HepG2 (cell line): ENCODE data around the gene KIF17. TPM values are rescaled to one million over a fixed set of nuclear protein-coding genes. Genes with fewer than 3 reads are reported as not detected.

Experiments used
- ATAC-seq: fragments of 200-7000 bp; cut with Tn5 transposase; 3 replicates; pipeline ENCODE4 v1.9.1; 2020; ENCODE audit warnings: mild to moderate bottlenecking, moderate library complexity
- BruUV-seq: library from RNA; stranded (reverse); fragments of 400-500 nt; replicated peaks from 2 replicates; lab custom pipeline; 2021; lab: Mats Ljungman, UMichigan
- CTCF ChIA-PET: fragments of 300-600 bp; formaldehyde crosslinking; extraction: SDS; loops from one replicate; lab custom pipeline; 2021; ENCODE audit warnings: low total read pairs, inconsistent platforms, low intra/inter-chr PET ratio; lab: Yijun Ruan, JAX
- POLR2A ChIA-PET: fragments of 350-600 bp; sonication (Branson Sonifier 250); formaldehyde crosslinking; loops from one replicate; lab custom pipeline; 2020; ENCODE audit warnings: antibody characterized with exemption, inconsistent platforms; lab: Yijun Ruan, JAX
- DNase-seq: peaks from one replicate; pipeline ENCODE4 v3.0.0-alpha.2; 2015; ENCODE audit warnings: low spot score
- FAIRE-seq: peaks from 3 replicates; lab custom pipeline; 2011; peaks lifted over from hg19 to GRCh38; lab: Jason Lieb, UNC
- H2AFZ ChIP-seq: one replicate; pipeline ENCODE4 v1.6.1; 2011; ENCODE audit warnings: low read length, inconsistent platforms
- H3K27ac ChIP-seq: fragments of 300-600 bp; 3 replicates; pipeline ENCODE4 v1.8.0; 2011; ENCODE audit warnings: mixed run types, mild to moderate bottlenecking, mixed read lengths, low read length, inconsistent platforms; ENCODE audit not compliant: insufficient read depth; ENCODE audit errors: extremely low read length
- H3K27me3 ChIP-seq, 2 experiments: fragments of 200-600 bp in 1 of 2; 2 replicates in 1 of 2; 3 replicates in 1 of 2; pipeline versions ENCODE4 v1.6.0 to v1.8.0; 2011; ENCODE audit warnings: low read length in 2 of 2, mild to moderate bottlenecking in 2 of 2, moderate library complexity in 2 of 2, inconsistent platforms in 1 of 2; ENCODE audit not compliant: insufficient read depth in 2 of 2, control insufficient read depth in 1 of 2
- H3K36me3 ChIP-seq, 2 experiments: fragments of 200-600 bp in 1 of 2; replicated peaks in 1 of 2; 2 replicates in 1 of 2; 3 replicates in 1 of 2; pipeline versions ENCODE4 v1.5.1 to v1.8.0; 2011; ENCODE audit warnings: low read length in 2 of 2, inconsistent platforms in 1 of 2; ENCODE audit not compliant: insufficient read depth in 2 of 2, control insufficient read depth in 1 of 2
- H3K4me1 ChIP-seq: 2 replicates; pipeline ENCODE4 v1.5.1; 2012; ENCODE audit warnings: low read length, inconsistent platforms; ENCODE audit not compliant: insufficient read depth
- H3K4me2 ChIP-seq: 2 replicates; pipeline ENCODE4 v1.6.0; 2011; ENCODE audit warnings: low read depth, low read length, inconsistent platforms
- H3K4me3 ChIP-seq, 3 experiments: fragments of 200-600 bp in 1 of 3; sonication (generic), shearing (Covaris generic) in 1 of 3; replicated peaks in 1 of 3; 2 replicates each; pipeline ENCODE4 v1.5.1; 2011 to 2016; ENCODE audit warnings: low read length in 3 of 3, inconsistent platforms in 2 of 3, low read depth in 2 of 3, mild to moderate bottlenecking in 2 of 3, control low read depth in 1 of 3, mixed read lengths in 1 of 3; ENCODE audit not compliant: insufficient read depth in 1 of 3
- H3K79me2 ChIP-seq: one replicate; pipeline ENCODE4 v1.6.1; 2011; ENCODE audit warnings: low read length, inconsistent platforms; ENCODE audit not compliant: insufficient read depth
- H3K9ac ChIP-seq: 2 replicates; pipeline ENCODE4 v1.6.0; 2011; ENCODE audit warnings: mild to moderate bottlenecking, low read depth, low read length, inconsistent platforms; ENCODE audit not compliant: insufficient read depth
- H3K9me3 ChIP-seq: 2 replicates; pipeline ENCODE4 v1.5.1; 2012; ENCODE audit warnings: mild to moderate bottlenecking, low read length
- H4K20me1 ChIP-seq: 2 replicates; pipeline ENCODE4 v1.6.0; 2011; ENCODE audit warnings: inconsistent platforms, mild to moderate bottlenecking, low read length, moderate library complexity; ENCODE audit not compliant: insufficient read depth
- CREB1 ChIP-seq, 2 experiments: fragments of 450-650 bp in 1 of 2; IDR thresholded peaks; 2 replicates each; pipeline ENCODE4 v1.6.1; 2016 to 2017; ENCODE audit warnings: control low read depth in 1 of 2, mild to moderate bottlenecking in 1 of 2, missing compliant biosample characterization in 1 of 2, missing genetic modification characterization in 1 of 2
- HNF4A ChIP-seq: sonication (generic); formaldehyde crosslinking; IDR thresholded peaks from 2 replicates; pipeline ENCODE4 v1.4.0; 2020; ENCODE audit warnings: missing genetic modification reagents
- NR2F6 ChIP-seq, 2 experiments: IDR thresholded peaks; 2 replicates each; pipeline ENCODE4 v1.6.1; 2016; ENCODE audit warnings: antibody characterized with exemption in 1 of 2, mild to moderate bottlenecking in 1 of 2
- ZNF207 ChIP-seq: fragments of 450-650 bp; IDR thresholded peaks from 2 replicates; pipeline ENCODE4 v1.6.1; 2016; ENCODE audit warnings: antibody characterized with exemption, borderline replicate concordance
- ZNF549 ChIP-seq: sonication (generic); formaldehyde crosslinking; IDR thresholded peaks from 2 replicates; pipeline ENCODE4 v1.5.0; 2020; ENCODE audit warnings: missing genetic modification reagents
- ZNF550 ChIP-seq: sonication (generic); formaldehyde crosslinking; IDR thresholded peaks from 2 replicates; pipeline ENCODE4 v1.4.0; 2020; ENCODE audit warnings: mild to moderate bottlenecking, missing genetic modification reagents, borderline replicate concordance
- ZNF841 ChIP-seq: sonication (generic); formaldehyde crosslinking; IDR thresholded peaks from 2 replicates; pipeline ENCODE4 v1.8.1; 2023; ENCODE audit warnings: missing genetic modification reagents, borderline replicate concordance
- WGBS: methylation state at CpG from one replicate; pipeline ENCODE4 v1.1.6; 2017; ENCODE audit warnings: low lambda C conversion rate; 5-methylcytosine and 5-hydroxymethylcytosine counted together
- in situ Hi-C: cut with HindIII; loops from 2 replicates; pipeline ENCODE4 v1.10.0; 2017; ENCODE audit warnings: low pct_unique_long_range_greater_than_20kb; ENCODE audit not compliant: extremely low pct_ligation_motif_present
- intact Hi-C: fragments of 100-400 bp; cut with micrococcal nuclease; formaldehyde crosslinking; loops from one replicate; pipeline ENCODE4 v1.10.0; 2022; ENCODE audit not compliant: unreplicated experiment
- polyA plus RNA-seq, 8 experiments: library from polyadenylated mRNA; depleted of rRNA in 3 of 8; stranded (reverse) in 7 of 8; unstranded in 1 of 8; fragments of >200 nt; fragmentation: Illumina TruSeq in 4 of 8; extraction: Trizol in 4 of 8; gene quantifications; 2 replicates each; pipeline versions ENCODE4 v1.2.1 to v1.2.3, GENCODE V29; 2011 to 2016; ENCODE audit warnings: low read depth in 4 of 8, missing spikeins in 1 of 8, mixed read lengths in 1 of 8; ENCODE audit not compliant: insufficient read depth in 1 of 8
- total RNA-seq, 5 experiments: library from RNA; depleted of rRNA; stranded (reverse); fragments of >200 nt; fragmentation: Illumina TruSeq; extraction: Trizol; gene quantifications; 2 replicates each; pipeline ENCODE4 v1.2.3, GENCODE V29; 2016; ENCODE audit warnings: low read depth in 1 of 5
- TF ChIP-seq, protein P1 (sequence below): sonication (generic); formaldehyde crosslinking; IDR thresholded peaks from 2 replicates; pipeline ENCODE4 v1.9.0; 2022; ENCODE audit warnings: missing genetic modification reagents, mild to moderate bottlenecking, borderline replicate concordance
- TF ChIP-seq, protein P2 (sequence below): sonication (generic); formaldehyde crosslinking; IDR thresholded peaks from 2 replicates; pipeline ENCODE4 v1.4.0; 2020; ENCODE audit warnings: mild to moderate bottlenecking, missing genetic modification reagents
- TF ChIP-seq, protein P3 (sequence below): sonication (generic); formaldehyde crosslinking; IDR thresholded peaks from 2 replicates; pipeline ENCODE4 v1.8.0; 2022; ENCODE audit warnings: mild to moderate bottlenecking, missing genetic modification reagents, moderate library complexity
- TF ChIP-seq, protein P4 (sequence below): sonication (generic); formaldehyde crosslinking; IDR thresholded peaks from 2 replicates; pipeline ENCODE4 v1.4.0; 2020; ENCODE audit warnings: mild to moderate bottlenecking, missing genetic modification reagents, borderline replicate concordance

The KIF17 gene
- total and polyA plus RNA-seq, 2 of the 13 experiments (the other 11 are each of a cell fraction or from before 2014, with no cell fraction given), result 0.24 to 0.44 TPM

DNA sequence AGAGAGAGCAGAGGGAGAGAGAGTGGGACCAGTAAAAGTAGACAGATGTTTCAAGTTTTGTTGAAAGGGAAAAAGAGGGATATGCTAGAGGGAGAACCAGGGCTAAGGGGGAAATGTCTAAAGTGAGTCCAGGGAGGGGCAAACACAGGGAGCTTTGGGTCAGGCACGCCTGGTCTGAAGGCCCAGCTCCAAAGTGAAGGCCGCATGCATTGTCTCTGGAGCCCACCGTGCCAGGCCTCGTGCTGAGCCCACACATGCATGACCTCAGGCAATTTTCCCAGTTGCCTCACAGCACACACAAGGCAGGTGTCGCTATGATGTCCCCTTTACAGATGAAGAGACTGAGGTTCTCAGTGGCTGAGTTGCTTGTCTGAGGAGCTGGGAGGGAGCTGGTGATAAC lies 16.0 kb downstream of the KIF17 start:
- POLR2A ChIA-PET, result no interaction called here
- H2AFZ ChIP-seq, result peak overlapping the region; percentile 34
- H3K4me3 ChIP-seq, result peak overlapping the region in 1 of 3 experiments; percentile 38; a peak in 2 of 6 replicates
- ATAC-seq, result no peak
- no peaks in the 10 kb centered on the region for H4K20me1 ChIP-seq
- FAIRE-seq, result no peak
- no peak overlapping the region for H3K27ac ChIP-seq
- CTCF ChIA-PET, result no interaction called here
- DNase-seq, result no peak
- no peaks in the 10 kb centered on the region for H3K36me3 ChIP-seq
- WGBS, result 29% methylated on average over 1 of the region's 5 CpGs
- TF ChIP-seq ZNF549 (no peak), ZNF550 (CRISPR knock-in tag) (0 out of 2 replicates have a peak, but pooled peaks have one; percentile 38)
- H3K79me2 ChIP-seq, result no peaks in the 10 kb centered on the region
- peaks cover 5 to 20% of the 10 kb centered on the region in 2 experiments; a peak in 3 of 5 replicates for H3K27me3 ChIP-seq
- no peak overlapping the region for H3K9ac ChIP-seq
- BruUV-seq, result no TSS peak
- in situ Hi-C loops, result no loop called here
- H3K4me1 ChIP-seq, result peaks cover 55% of the 10 kb centered on the region
- H3K4me2 ChIP-seq, result peak overlapping the region; percentile 41
- H3K9me3 ChIP-seq, result no peaks in the 10 kb centered on the region
- intact Hi-C loops, result no loop called here

DNA sequence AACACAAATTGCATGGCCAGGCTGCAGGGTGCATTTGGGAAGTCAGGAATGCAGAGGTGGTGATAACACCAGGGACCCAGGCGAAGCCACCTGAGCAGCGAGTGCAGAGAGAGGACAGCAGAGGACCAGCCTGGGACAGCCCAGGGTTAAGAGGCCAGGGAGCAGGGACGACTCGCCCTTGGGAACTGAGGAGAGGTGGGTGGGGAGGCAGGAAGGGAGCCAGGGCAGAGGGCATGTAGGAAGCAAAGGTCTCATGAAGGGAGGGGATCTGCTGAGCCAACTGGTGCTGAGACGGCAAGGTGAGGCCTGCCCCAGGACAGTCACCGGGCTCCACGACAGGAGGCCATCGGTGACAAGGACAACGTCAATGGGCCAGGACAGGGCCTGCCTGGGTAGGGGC lies 16.4 kb downstream of the KIF17 start:
- in situ Hi-C loops (no loop called here), intact Hi-C loops (no loop called here)
- Histone ChIP-seq H3K27ac (no peak overlapping the region), H3K79me2 (no peaks in the 10 kb centered on the region), H2AFZ (peak overlapping the region; percentile 34), H3K36me3 (no peaks in the 10 kb centered on the region), H3K4me3 (peak overlapping the region in 1 of 3 experiments; percentile 38; a peak in 2 of 6 replicates), H3K4me2 (peak overlapping the region; percentile 41), H3K4me1 (peaks cover 53% of the 10 kb centered on the region), H3K27me3 (peaks cover 5 to 20% of the 10 kb centered on the region in 2 experiments; a peak in 3 of 5 replicates), H3K9ac (no peak overlapping the region)
- no peak for FAIRE-seq
- ChIA-PET CTCF (no interaction called here), POLR2A (no interaction called here)
- WGBS, result 5% methylated on average over 9 of the region's 9 CpGs
- no peak for TF ChIP-seq NR2F6 (IDR thresholded peaks at IDR 0.05)
- 0 out of 2 replicates have a peak, but pooled peaks have one; percentile 10 for TF ChIP-seq NR2F6 (CRISPR knock-in tag; IDR thresholded peaks at IDR 0.05)
- no peak for TF ChIP-seq ZNF207
- TF ChIP-seq, protein P1, sequence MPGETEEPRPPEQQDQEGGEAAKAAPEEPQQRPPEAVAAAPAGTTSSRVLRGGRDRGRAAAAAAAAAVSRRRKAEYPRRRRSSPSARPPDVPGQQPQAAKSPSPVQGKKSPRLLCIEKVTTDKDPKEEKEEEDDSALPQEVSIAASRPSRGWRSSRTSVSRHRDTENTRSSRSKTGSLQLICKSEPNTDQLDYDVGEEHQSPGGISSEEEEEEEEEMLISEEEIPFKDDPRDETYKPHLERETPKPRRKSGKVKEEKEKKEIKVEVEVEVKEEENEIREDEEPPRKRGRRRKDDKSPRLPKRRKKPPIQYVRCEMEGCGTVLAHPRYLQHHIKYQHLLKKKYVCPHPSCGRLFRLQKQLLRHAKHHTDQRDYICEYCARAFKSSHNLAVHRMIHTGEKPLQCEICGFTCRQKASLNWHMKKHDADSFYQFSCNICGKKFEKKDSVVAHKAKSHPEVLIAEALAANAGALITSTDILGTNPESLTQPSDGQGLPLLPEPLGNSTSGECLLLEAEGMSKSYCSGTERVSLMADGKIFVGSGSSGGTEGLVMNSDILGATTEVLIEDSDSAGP (CRISPR knock-in tag), result 0 out of 2 replicates have a peak, but pooled peaks have one; percentile 6
- 0 out of 2 replicates have a peak, but pooled peaks have one; percentile 12 for TF ChIP-seq HNF4A (CRISPR knock-in tag)
- TF ChIP-seq, protein P2, sequence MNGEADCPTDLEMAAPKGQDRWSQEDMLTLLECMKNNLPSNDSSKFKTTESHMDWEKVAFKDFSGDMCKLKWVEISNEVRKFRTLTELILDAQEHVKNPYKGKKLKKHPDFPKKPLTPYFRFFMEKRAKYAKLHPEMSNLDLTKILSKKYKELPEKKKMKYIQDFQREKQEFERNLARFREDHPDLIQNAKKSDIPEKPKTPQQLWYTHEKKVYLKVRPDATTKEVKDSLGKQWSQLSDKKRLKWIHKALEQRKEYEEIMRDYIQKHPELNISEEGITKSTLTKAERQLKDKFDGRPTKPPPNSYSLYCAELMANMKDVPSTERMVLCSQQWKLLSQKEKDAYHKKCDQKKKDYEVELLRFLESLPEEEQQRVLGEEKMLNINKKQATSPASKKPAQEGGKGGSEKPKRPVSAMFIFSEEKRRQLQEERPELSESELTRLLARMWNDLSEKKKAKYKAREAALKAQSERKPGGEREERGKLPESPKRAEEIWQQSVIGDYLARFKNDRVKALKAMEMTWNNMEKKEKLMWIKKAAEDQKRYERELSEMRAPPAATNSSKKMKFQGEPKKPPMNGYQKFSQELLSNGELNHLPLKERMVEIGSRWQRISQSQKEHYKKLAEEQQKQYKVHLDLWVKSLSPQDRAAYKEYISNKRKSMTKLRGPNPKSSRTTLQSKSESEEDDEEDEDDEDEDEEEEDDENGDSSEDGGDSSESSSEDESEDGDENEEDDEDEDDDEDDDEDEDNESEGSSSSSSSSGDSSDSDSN, result 0 out of 2 replicates have a peak, but pooled peaks have one; percentile 18
- TF ChIP-seq CREB1 (IDR thresholded peaks at IDR 0.05), result no peak
- no peak for TF ChIP-seq CREB1 (CRISPR knock-in tag; IDR thresholded peaks at IDR 0.05)
- TF ChIP-seq, protein P3, sequence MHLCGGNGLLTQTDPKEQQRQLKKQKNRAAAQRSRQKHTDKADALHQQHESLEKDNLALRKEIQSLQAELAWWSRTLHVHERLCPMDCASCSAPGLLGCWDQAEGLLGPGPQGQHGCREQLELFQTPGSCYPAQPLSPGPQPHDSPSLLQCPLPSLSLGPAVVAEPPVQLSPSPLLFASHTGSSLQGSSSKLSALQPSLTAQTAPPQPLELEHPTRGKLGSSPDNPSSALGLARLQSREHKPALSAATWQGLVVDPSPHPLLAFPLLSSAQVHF (CRISPR knock-in tag), result no peak
- TF ChIP-seq, protein P4, sequence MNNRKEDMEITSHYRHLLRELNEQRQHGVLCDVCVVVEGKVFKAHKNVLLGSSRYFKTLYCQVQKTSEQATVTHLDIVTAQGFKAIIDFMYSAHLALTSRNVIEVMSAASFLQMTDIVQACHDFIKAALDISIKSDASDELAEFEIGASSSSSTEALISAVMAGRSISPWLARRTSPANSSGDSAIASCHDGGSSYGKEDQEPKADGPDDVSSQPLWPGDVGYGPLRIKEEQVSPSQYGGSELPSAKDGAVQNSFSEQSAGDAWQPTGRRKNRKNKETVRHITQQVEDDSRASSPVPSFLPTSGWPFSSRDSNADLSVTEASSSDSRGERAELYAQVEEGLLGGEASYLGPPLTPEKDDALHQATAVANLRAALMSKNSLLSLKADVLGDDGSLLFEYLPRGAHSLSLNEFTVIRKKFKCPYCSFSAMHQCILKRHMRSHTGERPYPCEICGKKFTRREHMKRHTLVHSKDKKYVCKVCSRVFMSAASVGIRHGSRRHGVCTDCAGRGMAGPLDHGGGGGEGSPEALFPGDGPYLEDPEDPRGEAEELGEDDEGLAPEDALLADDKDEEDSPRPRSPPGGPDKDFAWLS (CRISPR knock-in tag), result no peak
- TF ChIP-seq ZNF841, result no peak
- TF ChIP-seq, all 625 proteins: peak for 4
- Histone ChIP-seq H3K9me3 (no peaks in the 10 kb centered on the region), H4K20me1 (no peaks in the 10 kb centered on the region)
- ATAC-seq (peak; percentile 10), DNase-seq (no peak)
- BruUV-seq, result no TSS peak
